ENCODE measurements around the gene RAB37.

RAB37 gene

GRCh38 chr17:74768069-74768762 is 31.2 kb downstream of the RAB37 start:
- H3K9me3 ChIP-seq (ENCODE audit: severe bottlenecking): no peaks in the 10 kb centered on the region
- H3K27ac ChIP-seq (ENCODE audit: poor library complexity, severe bottlenecking): no peak overlapping the region
- H3K4me3 ChIP-seq (ENCODE audit: severe bottlenecking): no peak overlapping the region
- H3K36me3 ChIP-seq (ENCODE audit: low read depth): peaks cover 65% of the 10 kb centered on the region
- peak; percentile 7 for TF ChIP-seq CTCF (IDR thresholded peaks at IDR 0.05; ENCODE audit: poor library complexity, severe bottlenecking)
- ATAC-seq (ENCODE audit: low read depth) (no peak), DNase-seq (ENCODE audit: low spot score) (no peak)
- H3K4me1 ChIP-seq (ENCODE audit: insufficient read depth, poor library complexity, severe bottlenecking): no peaks in the 10 kb centered on the region
- no peaks in the 10 kb centered on the region for H3K27me3 ChIP-seq (ENCODE audit: insufficient read depth, poor library complexity, severe bottlenecking)

GRCh38 chr17:74768763-74769114 is 31.7 kb downstream of the RAB37 start:
- no peak overlapping the region for H3K4me3 ChIP-seq (ENCODE audit: severe bottlenecking)
- no peak overlapping the region for H3K27ac ChIP-seq (ENCODE audit: poor library complexity, severe bottlenecking)
- DNase-seq (ENCODE audit: low spot score): no peak
- no peaks in the 10 kb centered on the region for H3K9me3 ChIP-seq (ENCODE audit: severe bottlenecking)
- no peaks in the 10 kb centered on the region for H3K27me3 ChIP-seq (ENCODE audit: insufficient read depth, poor library complexity, severe bottlenecking)
- TF ChIP-seq CTCF (IDR thresholded peaks at IDR 0.05; ENCODE audit: poor library complexity, severe bottlenecking): no peak
- H3K36me3 ChIP-seq (ENCODE audit: low read depth): peaks cover 68% of the 10 kb centered on the region
- H3K4me1 ChIP-seq (ENCODE audit: insufficient read depth, poor library complexity, severe bottlenecking): no peaks in the 10 kb centered on the region
- no peak for ATAC-seq (ENCODE audit: low read depth)

GRCh38 chr17:74769266-74769855 is 32.3 kb downstream of the RAB37 start:
- peaks cover 73% of the 10 kb centered on the region for H3K36me3 ChIP-seq (ENCODE audit: low read depth)
- DNase-seq (ENCODE audit: low spot score) (no peak), ATAC-seq (ENCODE audit: low read depth) (no peak)
- no peak for TF ChIP-seq CTCF (IDR thresholded peaks at IDR 0.05; ENCODE audit: poor library complexity, severe bottlenecking)
- H3K27me3 ChIP-seq (ENCODE audit: insufficient read depth, poor library complexity, severe bottlenecking): no peaks in the 10 kb centered on the region
- no peak overlapping the region for H3K27ac ChIP-seq (ENCODE audit: poor library complexity, severe bottlenecking)
- no peak overlapping the region for H3K4me3 ChIP-seq (ENCODE audit: severe bottlenecking)
- H3K9me3 ChIP-seq (ENCODE audit: severe bottlenecking): no peaks in the 10 kb centered on the region
- no peaks in the 10 kb centered on the region for H3K4me1 ChIP-seq (ENCODE audit: insufficient read depth, poor library complexity, severe bottlenecking)

- Histone ChIP-seq H3K4me1 (ENCODE audit: insufficient read depth, poor library complexity, severe bottlenecking) (no peaks in the 10 kb centered on the region), H3K4me3 (ENCODE audit: severe bottlenecking) (no peak overlapping the region), H3K36me3 (ENCODE audit: low read depth) (peaks cover 71% of the 10 kb centered on the region), H3K27ac (ENCODE audit: poor library complexity, severe bottlenecking) (no peak overlapping the region), H3K27me3 (ENCODE audit: insufficient read depth, poor library complexity, severe bottlenecking) (no peaks in the 10 kb centered on the region), H3K9me3 (ENCODE audit: severe bottlenecking) (no peaks in the 10 kb centered on the region)
- DNase-seq (ENCODE audit: low spot score): no peak
- TF ChIP-seq CTCF (IDR thresholded peaks at IDR 0.05; ENCODE audit: poor library complexity, severe bottlenecking): no peak
- no peak for ATAC-seq (ENCODE audit: low read depth)
These were observed 32.9 kb downstream of the RAB37 start for GRCh38 chr17:74769856-74770497.
